WERI-Rb-1 (cell line): ENCODE data around the gene CHCHD6.
"Not testable (repeated sequence)": the region's sequence is repeated elsewhere in the genome, so short reads cannot be mapped to it uniquely, and the experiment has no call there.

Experiments used
- DNase-seq: peaks from one replicate; pipeline ENCODE4 v3.0.0-alpha.2; 2020
- H3K27ac ChIP-seq: fragments of 250-450 bp; sonication (Bioruptor Pico); 2 replicates; pipeline ENCODE4 v1.5.1; 2020; ENCODE audit warnings: mild to moderate bottlenecking, moderate library complexity
- H3K27me3 ChIP-seq: fragments of 250-450 bp; sonication (Bioruptor Pico); 2 replicates; pipeline ENCODE4 v1.5.1; 2021; ENCODE audit warnings: mild to moderate bottlenecking, low read depth, moderate library complexity; ENCODE audit not compliant: insufficient read depth, severe bottlenecking
- H3K36me3 ChIP-seq: fragments of 250-450 bp; sonication (Bioruptor Pico); 2 replicates; pipeline ENCODE4 v1.5.1; 2020; ENCODE audit warnings: mild to moderate bottlenecking, moderate library complexity
- H3K4me3 ChIP-seq: 2 replicates; pipeline ENCODE4 v1.5.1; 2011; ENCODE audit warnings: low read depth, mild to moderate bottlenecking, control low read depth, low read length
- H3K9me3 ChIP-seq: fragments of 250-450 bp; sonication (Bioruptor Pico); 2 replicates; pipeline ENCODE4 v1.5.1; 2021; ENCODE audit warnings: mild to moderate bottlenecking, moderate library complexity; ENCODE audit not compliant: severe bottlenecking
- CTCF ChIP-seq: IDR thresholded peaks from 2 replicates; pipeline ENCODE4 v1.5.1; 2011; ENCODE audit warnings: low read depth, mild to moderate bottlenecking, control low read depth, inconsistent platforms, low read length

Gene CHCHD6

GRCh38 chr3:126799099-126799498, 95.1 kb downstream of the CHCHD6 start:
- no peaks in the 10 kb centered on the region for H3K36me3 ChIP-seq
- H3K27me3 ChIP-seq, result no peaks in the 10 kb centered on the region
- H3K4me3 ChIP-seq, result no peak overlapping the region
- no peak overlapping the region for H3K27ac ChIP-seq
- H3K9me3 ChIP-seq, result peaks cover 9% of the 10 kb centered on the region
- DNase-seq, result no peak
- TF ChIP-seq CTCF, result no peak

- DNase-seq, H3K4me3 ChIP-seq, H3K27me3 ChIP-seq, H3K27ac ChIP-seq, H3K9me3 ChIP-seq, H3K36me3 ChIP-seq: not testable (repeated sequence)
Observed at GRCh38 chr3:126801312-126801711, 97.3 kb downstream of the CHCHD6 start.

- Histone ChIP-seq H3K4me3 (no peak overlapping the region), H3K36me3 (no peaks in the 10 kb centered on the region), H3K27ac (no peak overlapping the region), H3K27me3 (no peaks in the 10 kb centered on the region), H3K9me3 (no peaks in the 10 kb centered on the region)
- no peak for TF ChIP-seq CTCF
- DNase-seq, result no peak
Observed at GRCh38 chr3:126807795-126808194, 103.8 kb downstream of the CHCHD6 start.

GRCh38 chr3:126811530-126811929, 107.5 kb downstream of the CHCHD6 start:
- H3K27me3 ChIP-seq, result no peaks in the 10 kb centered on the region
- no peak overlapping the region for H3K27ac ChIP-seq
- H3K9me3 ChIP-seq, result no peaks in the 10 kb centered on the region
- TF ChIP-seq CTCF, result no peak
- no peak overlapping the region for H3K4me3 ChIP-seq
- DNase-seq, result no peak
- H3K36me3 ChIP-seq, result no peaks in the 10 kb centered on the region

GRCh38 chr3:126816298-126816697, 112.3 kb downstream of the CHCHD6 start:
- H3K27ac ChIP-seq, result 0 out of 2 replicates have a peak overlapping the region, but pooled peaks have one; percentile 31
- TF ChIP-seq CTCF, result no peak
- no peaks in the 10 kb centered on the region for H3K9me3 ChIP-seq
- H3K4me3 ChIP-seq, result no peak overlapping the region
- no peaks in the 10 kb centered on the region for H3K27me3 ChIP-seq
- DNase-seq, result peak; percentile 50
- no peaks in the 10 kb centered on the region for H3K36me3 ChIP-seq

- no peak overlapping the region for H3K27ac ChIP-seq
- H3K36me3 ChIP-seq, result no peaks in the 10 kb centered on the region
- no peaks in the 10 kb centered on the region for H3K27me3 ChIP-seq
- no peaks in the 10 kb centered on the region for H3K9me3 ChIP-seq
- no peak for DNase-seq
- TF ChIP-seq CTCF, result no peak
- H3K4me3 ChIP-seq, result no peak overlapping the region
Observed at GRCh38 chr3:126816986-126817777, 113.1 kb downstream of the CHCHD6 start.
